A673 (cell line): Measurements from ENCODE around the gene TENM3.

Experiments
- EZH2 ChIP-seq: fragments of 200-600 bp; sonication (generic); IDR thresholded peaks from 2 replicates; pipeline ENCODE4 v1.6.1; 2017; ENCODE audit warnings: borderline replicate concordance, low read depth, mild to moderate bottlenecking, mixed read lengths, antibody characterized with exemption, low read length; ENCODE audit not compliant: poor library complexity, severe bottlenecking
- TF ChIP-seq, protein P1 (sequence below): fragments of 300-800, 200-600 bp; sonication (generic); conservative IDR thresholded peaks from 2 replicates; pipeline ENCODE4 v1.5.1; 2017; ENCODE audit warnings: low read depth, mild to moderate bottlenecking, antibody characterized with exemption, low read length, moderate library complexity, mixed read lengths

DNA sequence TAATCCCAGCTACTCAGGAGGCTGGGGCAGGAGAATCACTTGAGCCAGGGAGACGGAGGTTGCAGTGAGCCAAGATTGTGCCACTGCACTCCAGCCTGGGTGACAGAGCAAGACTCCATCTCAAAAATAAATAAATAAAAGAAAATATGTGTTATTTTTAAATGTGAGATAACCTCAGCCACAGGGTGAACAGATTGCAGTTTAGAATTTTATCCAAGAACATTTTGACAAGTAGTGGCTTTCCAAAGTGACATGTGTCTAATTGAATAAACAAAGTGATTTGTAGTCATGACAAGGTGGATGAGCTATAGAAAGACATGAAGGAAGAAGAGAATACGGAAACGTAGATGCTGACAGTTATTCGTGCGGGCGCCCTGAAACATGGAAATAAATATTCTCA is 497.9 kb downstream of the TENM3 start:
- no peak for TF ChIP-seq EZH2
- TF ChIP-seq, protein P1, sequence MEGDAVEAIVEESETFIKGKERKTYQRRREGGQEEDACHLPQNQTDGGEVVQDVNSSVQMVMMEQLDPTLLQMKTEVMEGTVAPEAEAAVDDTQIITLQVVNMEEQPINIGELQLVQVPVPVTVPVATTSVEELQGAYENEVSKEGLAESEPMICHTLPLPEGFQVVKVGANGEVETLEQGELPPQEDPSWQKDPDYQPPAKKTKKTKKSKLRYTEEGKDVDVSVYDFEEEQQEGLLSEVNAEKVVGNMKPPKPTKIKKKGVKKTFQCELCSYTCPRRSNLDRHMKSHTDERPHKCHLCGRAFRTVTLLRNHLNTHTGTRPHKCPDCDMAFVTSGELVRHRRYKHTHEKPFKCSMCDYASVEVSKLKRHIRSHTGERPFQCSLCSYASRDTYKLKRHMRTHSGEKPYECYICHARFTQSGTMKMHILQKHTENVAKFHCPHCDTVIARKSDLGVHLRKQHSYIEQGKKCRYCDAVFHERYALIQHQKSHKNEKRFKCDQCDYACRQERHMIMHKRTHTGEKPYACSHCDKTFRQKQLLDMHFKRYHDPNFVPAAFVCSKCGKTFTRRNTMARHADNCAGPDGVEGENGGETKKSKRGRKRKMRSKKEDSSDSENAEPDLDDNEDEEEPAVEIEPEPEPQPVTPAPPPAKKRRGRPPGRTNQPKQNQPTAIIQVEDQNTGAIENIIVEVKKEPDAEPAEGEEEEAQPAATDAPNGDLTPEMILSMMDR = no peak
